ENCODE results near the gene OTOG.

OTOG gene

DNA sequence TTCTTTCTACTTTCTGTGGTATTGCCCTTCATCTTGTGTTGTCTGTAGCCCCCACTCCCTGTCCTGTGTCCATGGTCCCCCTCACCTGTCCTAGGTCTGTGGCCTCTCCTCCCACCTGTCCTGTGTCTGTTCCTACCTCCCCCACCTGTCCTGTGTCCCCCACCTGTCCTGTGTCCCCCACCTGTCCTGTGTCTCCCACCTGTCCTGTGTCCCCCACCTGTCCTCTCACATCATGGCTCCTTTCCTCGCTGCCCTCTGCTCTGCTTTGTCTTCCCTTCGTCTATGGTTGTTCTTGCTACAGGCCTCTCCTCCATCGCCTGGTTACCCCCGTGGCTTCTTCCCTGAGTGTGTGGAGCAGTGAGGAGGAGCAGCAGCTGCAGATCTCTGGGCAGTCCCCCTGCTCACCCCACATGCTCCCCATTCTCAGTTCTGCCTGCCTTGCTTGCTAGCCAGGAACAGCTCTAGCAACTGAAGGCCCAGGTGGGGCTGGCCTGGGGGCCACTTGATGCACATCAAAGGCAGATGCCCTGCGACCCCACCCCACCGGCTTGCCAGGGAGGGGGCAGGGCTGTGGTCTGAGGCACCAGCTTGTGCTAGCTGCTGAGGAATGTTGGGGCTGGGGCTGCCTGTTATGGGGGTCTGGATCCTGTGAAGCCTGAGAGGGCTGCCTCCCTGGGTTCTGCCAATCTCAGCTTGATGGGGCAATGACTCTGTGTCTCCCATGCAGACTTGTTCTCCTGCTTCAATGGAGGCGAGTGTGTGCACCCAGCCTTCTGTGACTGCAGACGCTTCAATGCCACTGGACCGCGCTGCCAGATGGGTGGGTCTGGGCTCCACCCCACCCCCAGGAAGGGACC is 5.6 kb downstream of the OTOG start:
- no peak for DNase-seq (ENCODE audit: low spot score)
- TF ChIP-seq, protein P1, sequence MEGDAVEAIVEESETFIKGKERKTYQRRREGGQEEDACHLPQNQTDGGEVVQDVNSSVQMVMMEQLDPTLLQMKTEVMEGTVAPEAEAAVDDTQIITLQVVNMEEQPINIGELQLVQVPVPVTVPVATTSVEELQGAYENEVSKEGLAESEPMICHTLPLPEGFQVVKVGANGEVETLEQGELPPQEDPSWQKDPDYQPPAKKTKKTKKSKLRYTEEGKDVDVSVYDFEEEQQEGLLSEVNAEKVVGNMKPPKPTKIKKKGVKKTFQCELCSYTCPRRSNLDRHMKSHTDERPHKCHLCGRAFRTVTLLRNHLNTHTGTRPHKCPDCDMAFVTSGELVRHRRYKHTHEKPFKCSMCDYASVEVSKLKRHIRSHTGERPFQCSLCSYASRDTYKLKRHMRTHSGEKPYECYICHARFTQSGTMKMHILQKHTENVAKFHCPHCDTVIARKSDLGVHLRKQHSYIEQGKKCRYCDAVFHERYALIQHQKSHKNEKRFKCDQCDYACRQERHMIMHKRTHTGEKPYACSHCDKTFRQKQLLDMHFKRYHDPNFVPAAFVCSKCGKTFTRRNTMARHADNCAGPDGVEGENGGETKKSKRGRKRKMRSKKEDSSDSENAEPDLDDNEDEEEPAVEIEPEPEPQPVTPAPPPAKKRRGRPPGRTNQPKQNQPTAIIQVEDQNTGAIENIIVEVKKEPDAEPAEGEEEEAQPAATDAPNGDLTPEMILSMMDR (IDR thresholded peaks at IDR 0.05; ENCODE audit: borderline replicate concordance, control extremely low read depth, extremely low read depth, insufficient read depth, missing control alignments) = no peak
- in situ Hi-C loops (cut with MboI; ENCODE audit: low sequenced_read_pairs, unreplicated experiment) = no loop called here

DNA sequence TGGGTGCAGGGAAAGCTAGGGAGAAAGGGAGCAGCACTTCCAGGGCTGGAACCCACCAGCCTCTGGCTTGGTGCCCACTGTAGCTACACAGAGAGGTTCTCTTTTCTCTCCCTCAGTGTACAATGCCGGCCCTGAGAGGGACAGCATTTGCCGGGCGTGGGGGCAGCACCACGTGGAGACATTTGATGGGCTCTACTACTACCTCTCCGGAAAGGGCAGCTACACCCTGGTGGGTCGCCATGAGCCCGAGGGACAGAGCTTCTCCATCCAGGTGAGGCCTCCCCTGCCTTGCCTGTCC is 6.1 kb downstream of the OTOG start:
- no peak for DNase-seq (ENCODE audit: low spot score)
- TF ChIP-seq, protein P1 (IDR thresholded peaks at IDR 0.05; ENCODE audit: borderline replicate concordance, control extremely low read depth, extremely low read depth, insufficient read depth, missing control alignments) = no peak
- in situ Hi-C loops (cut with MboI; ENCODE audit: low sequenced_read_pairs, unreplicated experiment) = no loop called here

- in situ Hi-C loops (cut with MboI; ENCODE audit: low sequenced_read_pairs, unreplicated experiment) = no loop called here
- DNase-seq (ENCODE audit: low spot score) = no peak
- TF ChIP-seq, protein P1 (IDR thresholded peaks at IDR 0.05; ENCODE audit: borderline replicate concordance, control extremely low read depth, extremely low read depth, insufficient read depth, missing control alignments) = no peak
Measured at GRCh38 chr11:17554487-17554886, 7.4 kb downstream of the OTOG start.

DNA sequence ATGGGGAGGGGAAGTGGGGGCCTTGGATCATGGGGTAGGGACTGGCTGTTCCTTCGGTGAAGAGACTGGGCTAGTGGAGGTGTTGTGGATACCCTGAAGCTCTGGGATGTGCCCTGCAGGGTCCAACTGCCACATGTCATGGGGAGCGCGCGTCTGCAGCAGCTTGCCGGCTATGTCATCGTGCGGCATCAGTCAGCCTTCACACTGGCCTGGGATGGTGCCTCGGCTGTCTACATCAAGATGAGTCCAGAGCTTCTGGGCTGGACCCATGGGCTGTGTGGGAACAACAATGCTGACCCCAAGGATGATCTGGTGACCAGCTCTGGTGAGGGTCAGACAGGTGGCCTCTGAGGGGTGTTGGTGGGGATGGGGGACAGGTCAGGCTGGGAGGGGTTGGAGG is 9.9 kb downstream of the OTOG start:
- in situ Hi-C loops (cut with MboI; ENCODE audit: low sequenced_read_pairs, unreplicated experiment) = no loop called here
- TF ChIP-seq, protein P1 (IDR thresholded peaks at IDR 0.05; ENCODE audit: borderline replicate concordance, control extremely low read depth, extremely low read depth, insufficient read depth, missing control alignments) = no peak
- no peak for DNase-seq (ENCODE audit: low spot score)

DNA sequence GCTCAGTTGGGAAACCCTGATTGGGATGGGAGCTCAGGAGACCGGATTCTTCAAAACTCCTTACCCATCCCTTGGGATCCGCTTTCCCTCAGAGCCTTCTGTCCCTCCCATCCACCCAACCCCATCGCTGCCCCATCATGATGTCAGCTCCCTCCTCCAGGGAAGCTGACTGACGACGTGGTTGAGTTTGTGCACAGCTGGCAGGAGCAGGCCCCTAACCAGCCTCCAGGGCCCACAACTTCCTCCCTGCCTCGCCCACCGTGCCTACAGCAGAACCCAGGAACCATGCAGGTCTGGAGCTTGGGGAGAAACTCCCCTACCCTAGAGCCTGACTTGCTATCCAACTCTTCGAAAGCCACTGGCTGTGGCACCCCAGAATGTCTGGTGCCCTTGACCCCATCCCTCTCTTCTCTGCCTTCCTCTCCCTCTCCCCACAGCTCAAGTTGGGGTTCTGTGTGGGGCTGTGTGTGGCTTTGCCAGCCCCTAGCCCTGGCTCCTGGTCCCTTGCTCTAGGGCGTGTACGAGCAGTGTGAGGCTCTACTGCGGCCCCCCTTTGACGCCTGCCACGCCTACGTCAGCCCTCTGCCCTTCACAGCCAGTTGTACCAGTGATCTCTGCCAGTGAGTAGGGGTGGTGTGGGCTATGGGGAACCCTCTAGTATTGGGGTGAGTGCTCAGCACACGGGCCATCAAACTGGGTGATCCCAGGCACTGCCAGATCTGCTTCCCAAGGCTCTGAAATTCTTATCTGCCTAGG is 11.1 kb downstream of the OTOG start:
- TF ChIP-seq, protein P1 (IDR thresholded peaks at IDR 0.05; ENCODE audit: borderline replicate concordance, control extremely low read depth, extremely low read depth, insufficient read depth, missing control alignments) = no peak
- in situ Hi-C loops (cut with MboI; ENCODE audit: low sequenced_read_pairs, unreplicated experiment) = no loop called here
- no peak for DNase-seq (ENCODE audit: low spot score)

DNA sequence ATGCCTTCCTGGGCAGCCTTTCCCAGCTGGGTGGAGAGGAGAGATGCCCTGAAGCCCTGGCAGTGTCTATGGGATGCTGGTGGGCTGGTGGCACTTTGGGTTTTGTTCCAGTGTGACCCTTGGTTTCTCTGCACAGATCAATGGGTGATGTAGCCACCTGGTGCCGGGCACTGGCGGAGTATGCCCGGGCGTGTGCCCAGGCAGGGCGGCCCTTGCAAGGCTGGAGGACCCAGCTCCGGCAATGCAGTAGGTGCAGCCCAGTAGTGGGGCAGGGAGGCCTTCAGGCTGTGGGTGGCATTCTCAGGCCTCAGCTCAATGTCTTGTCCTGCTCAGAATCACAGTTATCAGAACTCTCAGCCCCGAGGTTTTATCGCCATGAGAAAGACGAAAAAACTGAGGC is 11.9 kb downstream of the OTOG start:
- TF ChIP-seq, protein P1 (IDR thresholded peaks at IDR 0.05; ENCODE audit: borderline replicate concordance, control extremely low read depth, extremely low read depth, insufficient read depth, missing control alignments) = no peak
- in situ Hi-C loops (cut with MboI; ENCODE audit: low sequenced_read_pairs, unreplicated experiment) = no loop called here
- no peak for DNase-seq (ENCODE audit: low spot score)
